OCI-LY7 (cell line): ENCODE results near the gene ZFP69B.

Source experiments
- CTCF ChIP-seq: fragments of 200-600 bp; sonication (generic); conservative IDR thresholded peaks from 2 replicates; pipeline ENCODE4 v1.5.1; 2014; ENCODE audit warnings: mild to moderate bottlenecking, antibody characterized with exemption, low read length, moderate library complexity, mixed read lengths
- EZH2phosphoT487 ChIP-seq: fragments of 200-600 bp; sonication (generic); IDR thresholded peaks from 2 replicates; pipeline ENCODE4 v1.6.1; 2018; ENCODE audit warnings: low read depth, borderline replicate concordance, mild to moderate bottlenecking, mixed run types, antibody characterized with exemption, low read length, moderate library complexity, mixed read lengths

DNA sequence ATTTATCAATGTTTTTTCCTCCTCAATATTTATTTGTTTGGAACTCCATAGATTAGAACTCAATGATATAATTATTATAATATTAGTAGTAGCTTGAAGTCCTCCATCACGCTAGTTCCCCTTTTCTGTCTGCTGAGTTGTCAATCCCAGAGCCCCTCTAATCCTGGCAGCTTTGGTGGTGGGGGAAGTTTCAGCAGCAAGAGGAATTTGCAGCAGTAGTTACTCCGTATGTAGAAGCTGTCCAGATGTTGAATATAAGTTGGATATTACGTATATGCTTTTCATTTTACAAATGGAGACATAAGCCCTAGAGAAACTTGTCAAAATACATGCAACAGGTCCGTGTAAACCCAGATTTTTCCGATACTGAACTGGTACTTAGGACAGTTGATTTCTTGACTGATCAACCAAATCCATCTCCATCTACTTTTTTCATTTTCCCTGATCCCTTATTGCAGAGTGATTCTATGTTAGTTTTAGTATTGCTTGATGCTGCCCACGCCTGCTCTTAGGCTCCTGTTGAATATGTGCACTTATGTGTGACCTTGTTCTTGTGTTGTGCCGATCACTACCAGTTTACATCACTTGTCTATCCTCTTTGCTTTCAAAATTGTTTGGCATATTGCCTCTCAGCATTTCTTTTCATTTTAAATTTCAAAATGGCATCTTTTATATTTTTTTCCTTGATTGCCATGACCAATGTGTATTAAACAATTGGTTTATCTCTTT lies 48.6 kb upstream of the ZFP69B start:
- TF ChIP-seq EZH2phosphoT487 (no peak), CTCF (no peak)
